NCI-H1105 treated with DMSO at 0.1 percent for 48 hours (cell line): ENCODE data around the gene SCFD2.

Experiments
- DNase-seq: peaks from one replicate; lab custom pipeline; 2025; lab: John Stamatoyannopoulos, UW

The SCFD2 gene

DNA sequence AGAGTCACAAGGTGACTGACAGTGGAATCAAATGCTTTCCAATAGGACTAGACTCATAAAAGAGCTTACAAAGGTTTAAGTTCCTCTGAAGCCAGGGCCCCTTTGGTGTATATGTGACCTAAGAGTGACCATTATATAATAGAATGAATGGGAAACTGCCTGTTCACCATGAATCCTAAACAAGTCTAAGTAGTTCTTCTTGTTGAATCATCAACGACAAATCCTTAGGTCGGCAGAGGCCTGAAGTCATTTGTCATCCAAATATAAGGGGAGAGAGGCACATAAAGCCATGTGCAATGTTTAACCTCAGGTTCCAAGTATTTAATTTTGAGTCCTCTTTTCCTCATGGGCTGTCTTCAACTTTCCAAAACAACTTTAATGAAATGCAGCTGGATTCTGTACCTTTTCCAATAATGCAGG, 381.4 kb downstream of the SCFD2 start:
- no peak for DNase-seq

DNA sequence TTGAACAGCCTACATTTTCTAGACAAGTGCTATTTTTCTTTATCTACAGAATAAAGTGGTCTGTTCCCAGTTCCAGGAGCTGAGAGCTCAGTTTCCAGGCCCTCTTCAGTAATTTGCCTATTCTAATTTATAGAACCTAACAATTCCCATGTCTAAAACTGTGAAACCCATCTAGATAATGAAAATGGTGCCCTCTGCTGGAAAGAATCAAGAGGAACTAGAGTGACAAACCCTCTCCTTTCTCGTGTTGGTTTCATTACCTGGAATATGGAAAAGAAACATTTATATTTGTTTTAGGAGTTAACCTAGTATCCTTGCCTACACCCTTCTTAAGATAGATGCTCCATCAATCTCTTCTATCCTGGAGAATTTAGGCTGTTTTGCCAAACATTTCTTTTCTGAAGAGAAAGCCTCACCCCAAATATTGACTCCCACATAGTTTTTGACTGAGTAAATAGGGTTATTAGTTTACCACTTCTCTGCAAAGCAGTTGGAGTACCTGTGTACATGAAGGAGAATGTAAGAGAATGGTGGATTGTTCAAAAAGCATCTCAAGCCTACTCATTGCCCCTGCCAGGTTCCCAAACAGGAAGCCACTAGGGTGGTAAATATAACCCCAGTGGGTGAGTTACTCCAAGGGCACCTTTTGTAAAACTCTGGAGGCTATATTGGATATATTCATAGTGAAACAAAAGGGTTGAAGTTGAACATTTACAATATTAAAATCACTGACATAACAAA, 382.1 kb downstream of the SCFD2 start:
- peak; percentile 57 for DNase-seq

DNA sequence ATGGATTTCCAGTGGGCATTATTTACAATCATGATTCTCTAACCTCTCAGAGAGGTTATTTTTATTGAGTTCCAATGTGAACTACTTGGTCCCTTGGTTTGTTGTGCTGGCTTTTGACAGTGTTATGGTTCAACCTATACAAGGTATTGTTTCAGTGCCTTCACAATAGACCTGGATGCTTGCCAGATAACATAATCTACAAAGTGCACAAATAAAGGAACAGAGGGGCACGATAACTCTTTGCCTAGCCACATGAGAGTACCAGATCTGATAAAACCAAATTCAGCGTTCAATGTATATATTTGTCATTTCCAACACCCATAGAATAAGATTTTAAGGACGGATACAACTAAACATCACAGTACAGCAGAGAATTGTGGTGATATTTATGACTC, 382.9 kb downstream of the SCFD2 start:
- no peak for DNase-seq

- DNase-seq = peak; percentile 38
Observed at GRCh38 chr4:52982255-52982945, 383.5 kb downstream of the SCFD2 start.

DNA sequence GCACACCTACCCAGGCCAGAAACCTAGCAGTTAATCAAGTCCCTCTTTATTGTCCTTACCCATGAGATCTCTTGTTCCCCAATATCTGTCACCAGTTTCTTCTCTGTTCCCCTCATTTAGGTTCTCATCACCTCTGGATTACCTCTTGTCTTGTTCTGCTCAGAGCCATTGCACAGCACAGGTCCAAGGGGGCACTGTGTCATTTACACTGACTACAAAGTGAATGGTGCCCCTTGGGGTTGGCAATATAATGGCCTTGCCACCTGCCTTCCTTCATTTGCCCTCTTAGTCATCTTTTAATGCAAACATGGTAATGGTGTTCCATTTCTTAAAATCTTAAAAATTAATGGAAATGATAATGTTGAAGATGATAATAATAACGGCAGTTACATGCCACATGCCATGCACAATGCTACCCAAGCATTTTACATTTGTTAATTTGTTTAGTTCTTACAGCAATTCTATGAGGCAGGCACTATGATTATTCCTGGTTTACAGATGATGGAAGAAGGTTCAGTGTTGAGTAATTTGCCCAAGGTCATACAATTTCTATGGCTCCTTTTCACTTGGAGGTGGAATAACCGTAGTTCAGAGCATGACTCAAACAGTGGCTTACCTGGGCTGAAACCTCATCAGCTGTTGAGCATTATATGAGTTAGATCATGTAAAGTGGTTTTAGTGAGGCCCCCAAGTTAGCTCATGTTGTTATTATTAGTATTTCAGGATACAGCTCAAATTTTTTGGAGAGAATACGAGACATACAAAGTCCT, 385.9 kb downstream of the SCFD2 start:
- no peak for DNase-seq

- no peak for DNase-seq
Observed at GRCh38 chr4:52979020-52979419, 386.8 kb downstream of the SCFD2 start.

DNA sequence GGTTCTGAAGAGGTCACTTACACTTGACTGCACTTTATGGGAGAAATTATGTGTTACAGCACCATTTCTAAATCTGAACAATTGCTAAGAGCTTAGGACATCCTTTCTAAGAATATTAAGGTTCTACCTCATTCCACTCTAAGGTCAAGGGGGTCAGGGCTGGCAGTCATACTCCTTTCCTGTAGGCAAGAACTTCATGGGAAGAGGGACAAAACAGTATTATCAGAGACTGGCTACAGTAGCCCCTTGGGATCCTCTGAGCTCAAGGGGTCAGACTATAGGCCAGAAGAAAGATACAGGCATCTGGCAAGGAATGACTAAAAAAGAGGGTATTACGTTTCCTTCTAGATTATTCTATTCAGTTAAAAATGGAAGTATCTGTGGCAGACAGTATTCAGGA, 388.6 kb downstream of the SCFD2 start:
- no peak for DNase-seq

DNA sequence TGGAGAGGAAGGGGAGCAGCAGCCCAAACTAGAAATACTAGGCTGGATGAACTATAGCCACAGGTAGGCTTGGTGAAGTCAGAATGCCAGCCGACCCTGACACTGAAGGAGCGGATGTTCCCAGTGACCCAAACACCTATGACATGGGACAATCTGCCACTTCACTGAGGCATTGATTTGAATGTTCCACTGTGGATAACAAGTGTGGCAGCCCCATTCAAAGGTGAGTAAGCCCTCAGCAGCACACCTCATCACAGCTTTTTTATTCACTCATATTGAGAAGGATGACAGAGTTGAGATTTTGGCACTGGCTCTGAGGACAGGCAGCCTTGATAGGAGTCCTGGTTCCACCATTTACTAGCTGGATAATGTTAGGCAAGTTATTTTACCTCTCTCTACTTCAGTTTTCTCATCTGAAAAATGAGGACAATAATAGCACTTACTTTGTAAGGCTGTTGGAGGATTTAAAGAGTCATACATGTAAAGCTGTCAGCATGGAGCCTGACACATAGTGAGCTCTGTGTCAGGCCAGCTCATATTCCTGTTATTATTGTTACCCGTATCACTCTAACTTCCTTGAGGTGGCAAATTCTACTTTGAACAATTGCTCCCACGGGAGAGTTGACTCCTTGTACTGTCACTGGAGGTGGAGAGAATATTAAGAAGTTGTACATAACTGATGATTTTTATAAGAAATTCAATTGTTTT, 389.2 kb downstream of the SCFD2 start:
- no peak for DNase-seq

- DNase-seq = no peak
Observed at GRCh38 chr4:52968691-52969090, 397.2 kb downstream of the SCFD2 start.

GRCh38 chr4:52968241-52968640, 397.6 kb downstream of the SCFD2 start:
- DNase-seq = no peak

DNA sequence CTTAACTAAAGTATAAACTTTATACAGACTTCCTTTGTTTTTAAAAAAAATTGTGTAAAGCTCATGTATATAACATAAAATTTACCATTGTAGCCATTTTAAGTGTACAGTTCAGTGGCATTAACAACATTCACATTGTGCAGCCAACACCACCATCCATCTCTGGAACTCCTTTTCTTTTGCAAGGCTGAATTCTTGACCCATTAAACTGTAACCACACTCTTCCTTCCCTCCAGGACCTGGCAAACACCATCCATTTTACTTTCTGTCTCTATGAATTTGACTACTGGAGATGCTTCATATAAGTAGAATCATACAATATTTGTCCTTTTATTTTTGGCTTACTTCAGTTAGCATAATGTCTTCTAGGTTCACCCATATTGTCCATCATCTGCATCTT, 399.1 kb downstream of the SCFD2 start:
- DNase-seq = no peak

GRCh38 chr4:52966172-52966571, 399.7 kb downstream of the SCFD2 start:
- no peak for DNase-seq

GRCh38 chr4:52964561-52965101, 401.2 kb downstream of the SCFD2 start:
- DNase-seq = no peak

- DNase-seq = peak; percentile 21
Observed at GRCh38 chr4:52964011-52964410, 401.9 kb downstream of the SCFD2 start.

GRCh38 chr4:52962721-52963120, 403.1 kb downstream of the SCFD2 start:
- no peak for DNase-seq

- DNase-seq = no peak
Observed at GRCh38 chr4:52961666-52962412, 404.0 kb downstream of the SCFD2 start.

DNA sequence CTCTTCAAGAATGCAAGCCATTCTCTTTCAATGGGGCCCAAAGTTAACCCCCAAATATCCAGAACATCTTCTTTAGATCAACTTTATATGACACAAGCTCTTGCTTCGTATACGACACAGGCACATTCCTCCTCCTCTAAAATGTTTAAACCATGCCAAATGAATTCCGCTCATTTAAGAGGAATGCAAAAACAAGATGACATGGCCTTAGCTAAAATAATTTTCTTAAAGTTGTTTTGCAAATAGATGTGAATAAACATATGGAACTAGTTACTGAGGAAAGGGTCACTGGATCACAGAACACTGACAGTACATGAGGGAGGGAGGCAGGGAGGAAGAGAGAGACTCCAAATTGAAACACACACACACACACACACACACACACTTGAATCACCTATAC, 406.3 kb downstream of the SCFD2 start:
- no peak for DNase-seq

DNA sequence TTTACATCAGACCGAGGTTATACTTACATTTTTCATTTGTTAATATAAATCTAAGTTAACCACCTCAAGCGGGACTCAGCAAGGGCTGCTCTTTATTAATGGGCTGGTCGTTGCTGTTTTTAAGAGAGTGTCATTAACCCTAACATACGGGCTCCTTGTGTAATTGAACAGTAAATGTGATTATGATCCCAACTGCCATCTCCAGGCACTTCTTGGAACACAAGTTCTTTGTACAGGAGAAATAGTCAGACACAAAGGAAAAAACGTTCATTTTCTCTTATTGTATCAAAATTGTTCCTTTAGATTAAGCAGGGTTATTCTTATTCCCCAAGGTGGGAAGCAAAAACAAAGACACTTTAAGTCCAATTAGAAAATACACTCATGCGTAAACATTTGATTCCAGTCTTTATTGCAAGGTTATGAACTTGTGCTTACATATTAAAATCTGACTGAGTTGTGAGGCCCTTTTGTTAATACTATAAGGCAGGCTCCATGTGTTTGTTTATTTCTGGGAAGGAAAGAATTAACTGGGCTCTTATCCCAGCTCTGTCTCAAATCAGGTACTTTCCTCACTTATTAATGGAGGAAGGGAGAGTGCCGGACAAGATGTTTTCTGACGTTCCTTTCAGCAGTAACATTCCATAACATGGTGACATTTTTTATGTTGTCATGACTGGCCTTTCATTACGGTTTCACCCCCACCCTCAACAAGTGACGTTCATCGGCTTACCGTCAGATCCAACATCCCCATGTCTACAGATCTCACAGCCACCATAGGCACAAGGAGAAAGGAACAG, 407.8 kb downstream of the SCFD2 start:
- no peak for DNase-seq

GRCh38 chr4:52957220-52957686, 408.6 kb downstream of the SCFD2 start:
- DNase-seq = peak; percentile 62

GRCh38 chr4:52956691-52957090, 409.2 kb downstream of the SCFD2 start:
- DNase-seq = no peak
